GM19328 (cell line): ENCODE measurements around the gene BCL11B.

Source experiments
- ATAC-seq: cut with Tn5 transposase; IDR thresholded peaks from one replicate; pipeline ENCODE4 v1.9.1; 2021; ENCODE audit warnings: mild to moderate bottlenecking, moderate library complexity; ENCODE audit not compliant: unreplicated experiment

BCL11B gene

DNA sequence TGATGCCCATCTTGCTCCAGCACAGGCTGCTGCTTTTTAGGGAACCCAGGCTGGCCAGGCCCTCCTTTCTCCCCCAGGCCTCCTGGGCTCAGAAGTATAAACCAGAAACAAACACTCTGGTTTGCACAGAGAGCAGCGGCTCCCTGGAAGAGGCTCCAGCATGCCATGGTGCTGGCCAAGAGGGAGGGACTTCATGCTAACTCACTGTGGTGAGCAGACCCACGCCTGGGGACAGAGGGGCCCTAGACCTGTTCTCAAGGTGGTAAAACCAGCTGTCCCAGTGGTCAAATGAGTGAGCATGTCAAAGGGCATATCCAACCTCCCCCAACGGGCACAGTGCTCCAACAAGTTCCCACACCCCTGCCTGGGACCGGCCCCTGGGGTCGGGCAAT is 15.5 kb downstream of the BCL11B start:
- no peak for ATAC-seq

DNA sequence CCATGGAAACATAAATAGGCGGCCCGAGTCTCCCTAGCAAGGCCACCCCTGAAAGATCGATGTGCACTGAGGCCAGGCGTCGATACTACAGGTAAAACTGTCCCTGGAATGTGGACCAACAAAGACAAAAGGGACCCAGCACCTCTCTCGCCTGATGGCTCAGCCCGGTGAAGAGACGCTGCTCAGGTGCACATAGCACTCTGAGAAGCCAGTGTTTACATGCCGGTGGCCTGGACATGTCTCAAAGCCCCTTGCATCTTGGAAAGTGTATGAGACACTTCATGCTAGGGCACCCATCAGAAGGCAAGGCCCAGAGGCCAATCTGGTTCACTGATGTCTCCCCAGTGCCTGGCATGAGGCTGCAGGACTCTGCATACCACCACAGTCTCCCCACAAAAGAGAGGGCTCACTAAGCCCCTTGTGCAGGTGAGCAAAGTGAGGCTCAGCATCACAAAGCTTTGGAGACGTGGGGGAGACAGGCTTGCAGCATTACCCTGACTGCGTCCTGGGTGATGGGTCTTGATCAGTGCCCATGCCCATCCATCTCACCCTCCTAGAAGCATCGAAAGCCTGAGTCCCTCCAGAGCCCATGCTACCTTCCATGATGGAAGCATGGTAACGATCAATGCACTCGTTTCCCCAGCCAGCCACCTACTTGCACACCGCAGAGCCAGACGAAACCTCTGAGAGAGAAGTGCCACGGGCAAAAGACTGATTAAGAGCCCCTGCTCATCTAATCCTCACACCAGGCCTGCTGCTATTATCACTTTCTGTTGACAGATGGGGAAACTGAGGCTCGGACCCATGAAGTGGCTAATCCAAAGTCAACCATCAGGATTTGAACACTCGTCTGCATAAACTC is 16.1 kb downstream of the BCL11B start:
- no peak for ATAC-seq

DNA sequence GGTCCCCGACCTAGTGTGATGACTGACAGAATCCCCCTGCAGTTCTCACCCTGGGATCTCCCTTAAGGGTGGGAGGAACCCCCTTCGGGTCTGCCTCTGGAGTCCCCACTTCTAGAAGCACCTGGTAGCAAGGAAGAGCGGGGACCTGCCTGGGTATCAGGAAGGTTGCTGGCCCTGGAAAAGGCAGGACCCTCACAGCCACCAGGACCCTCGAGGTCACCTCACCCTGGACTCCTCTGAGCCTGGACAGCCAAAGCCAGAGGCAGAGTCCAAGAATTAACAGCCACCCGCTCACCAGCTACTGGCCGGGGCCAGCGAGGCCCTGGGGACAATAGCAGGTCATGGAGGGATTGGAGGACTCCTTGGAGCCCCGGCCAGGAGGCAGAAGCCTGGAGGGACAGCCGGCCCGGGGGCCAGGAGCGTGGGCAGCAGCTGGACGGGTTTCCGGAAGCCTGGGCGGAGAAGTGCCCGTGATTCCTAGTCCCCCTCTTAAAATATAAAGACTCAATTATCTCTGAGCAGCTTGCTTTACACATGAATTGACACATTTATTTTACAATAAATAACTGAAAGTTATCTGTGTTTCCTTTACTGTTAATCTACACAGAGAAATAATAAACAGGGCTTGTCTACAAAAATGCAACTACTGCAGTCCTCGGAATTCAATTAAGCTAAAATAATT is 17.5 kb downstream of the BCL11B start:
- ATAC-seq, result no peak

DNA sequence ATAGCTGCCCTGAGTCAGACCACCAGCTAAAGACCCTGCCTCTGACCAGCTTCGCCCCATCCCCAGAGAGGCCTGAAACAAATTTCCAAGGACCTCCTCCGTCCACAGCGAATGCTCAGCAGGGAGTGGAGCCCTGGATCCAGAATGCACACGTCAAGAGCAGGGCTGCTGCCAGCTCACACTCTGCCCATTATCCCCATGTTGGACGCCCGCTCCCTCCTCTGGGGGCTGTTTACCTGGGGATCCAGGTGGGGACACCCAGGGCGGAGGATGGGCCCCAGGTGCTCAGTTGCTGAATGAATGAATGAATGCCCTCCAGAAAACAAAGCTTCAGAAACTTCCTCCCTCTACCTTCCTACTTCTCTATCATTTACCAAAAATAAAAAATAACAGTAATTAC is 18.1 kb downstream of the BCL11B start:
- no peak for ATAC-seq

DNA sequence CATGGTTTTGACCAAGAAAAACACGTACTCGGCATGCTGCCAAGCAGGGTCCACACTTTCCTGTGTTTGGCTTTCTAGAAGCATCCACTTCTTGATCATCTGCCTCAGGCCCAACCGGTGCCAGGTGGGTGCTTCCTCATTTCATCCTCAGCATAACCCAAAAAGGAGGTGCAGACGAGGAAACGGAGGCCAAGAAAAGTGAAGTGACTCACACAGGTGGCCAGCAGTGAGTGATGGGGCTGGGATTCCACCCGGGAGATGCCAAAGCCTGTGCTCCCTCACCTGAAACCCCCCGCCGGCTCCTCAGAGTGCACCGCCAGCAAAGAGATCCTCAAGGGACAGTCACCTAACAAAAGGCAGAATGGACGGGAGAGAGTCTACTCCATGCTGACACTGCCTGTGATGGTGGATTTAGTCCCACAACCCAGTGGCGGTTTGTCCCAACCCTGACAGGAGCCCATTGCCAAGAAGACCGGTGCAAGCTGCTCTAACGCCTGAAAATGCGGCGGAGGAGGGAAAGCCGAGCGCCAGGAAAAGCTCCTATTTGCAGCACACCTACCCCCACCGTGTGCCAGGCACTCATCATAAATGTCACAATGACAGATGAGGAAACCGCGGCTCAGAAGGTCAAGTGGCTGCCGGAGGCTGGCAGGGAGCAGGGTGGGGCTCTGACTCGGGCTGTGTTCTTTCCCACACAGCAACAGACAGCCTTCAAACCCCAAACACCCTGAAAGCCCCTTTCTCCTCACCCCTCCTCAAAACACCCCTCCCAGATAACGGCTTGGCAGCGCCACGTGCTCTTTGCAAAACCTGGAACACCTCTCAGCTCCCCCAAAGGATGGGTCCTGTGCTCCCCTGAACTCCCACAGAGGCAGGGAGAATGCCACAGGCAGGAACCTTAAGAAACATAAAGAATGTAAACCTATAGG is 18.8 kb downstream of the BCL11B start:
- ATAC-seq, result no peak

DNA sequence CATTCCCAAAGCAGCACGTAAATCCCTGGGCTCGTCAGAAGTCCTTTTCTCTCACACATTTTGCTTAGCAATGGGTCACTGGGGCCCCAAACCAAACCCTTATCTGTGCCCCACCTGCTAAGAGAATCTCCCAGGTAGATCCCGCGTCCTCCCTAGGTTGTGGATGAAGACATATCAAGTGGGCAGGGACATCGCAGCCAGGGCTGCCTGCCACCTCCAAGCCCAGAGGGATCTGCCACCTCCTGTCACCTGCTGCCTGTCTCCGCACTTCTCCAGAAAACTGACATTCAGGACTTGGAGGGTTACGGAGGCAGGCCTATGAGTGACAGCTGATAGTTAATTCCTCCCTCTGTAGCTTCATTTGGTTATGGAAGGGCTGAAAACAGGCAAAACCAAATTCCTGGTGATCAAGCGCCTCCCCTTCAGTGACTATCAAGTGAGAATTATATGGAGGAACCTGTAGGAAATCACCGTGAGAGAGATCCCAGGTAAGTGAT is 19.5 kb downstream of the BCL11B start:
- no peak for ATAC-seq

DNA sequence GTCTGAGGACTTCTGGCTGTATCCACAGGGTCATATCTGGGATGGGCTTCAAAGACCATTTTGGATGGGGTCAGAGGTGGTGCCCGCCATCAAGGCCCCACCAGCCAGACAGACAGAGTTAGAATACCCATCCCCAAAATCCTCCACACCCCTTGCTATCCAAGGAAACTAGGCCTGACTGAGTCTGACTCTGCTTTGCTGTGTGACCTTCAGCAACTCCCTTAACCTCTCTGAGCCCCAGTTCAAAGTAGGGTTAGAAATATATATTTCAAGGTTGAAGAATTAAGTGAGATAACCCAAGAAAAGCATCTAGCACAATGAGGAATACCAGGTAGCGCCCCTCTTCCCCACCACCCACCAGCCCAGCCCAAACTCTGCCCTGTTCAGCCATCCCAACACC is 20.3 kb downstream of the BCL11B start:
- no peak for ATAC-seq

DNA sequence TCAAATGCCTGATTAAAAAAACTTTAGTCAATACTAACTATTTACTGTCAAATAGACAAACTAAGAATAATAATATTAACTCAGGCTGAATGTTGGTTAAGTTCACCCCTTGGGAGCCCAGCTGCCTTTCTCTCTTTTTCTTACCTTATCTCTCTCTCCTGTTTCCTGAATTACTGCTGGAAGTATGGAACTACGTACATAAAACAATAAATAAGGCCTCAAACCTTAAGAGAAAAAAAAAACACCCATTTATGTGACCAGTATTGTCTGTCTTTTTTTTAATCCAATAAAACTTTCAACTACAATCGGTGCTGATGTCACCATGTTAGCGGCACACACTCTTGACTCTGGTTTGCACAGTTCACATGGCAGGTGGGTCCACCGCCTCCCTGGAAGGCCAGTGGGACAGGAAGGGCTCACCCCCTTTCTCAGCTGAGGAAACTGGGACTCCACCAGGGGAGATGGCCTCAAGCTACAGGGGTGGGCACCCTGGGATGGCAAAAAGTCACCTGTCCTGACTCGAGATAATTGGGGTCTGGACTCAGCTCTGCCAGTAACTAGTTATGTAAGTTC is 21.3 kb downstream of the BCL11B start:
- no peak for ATAC-seq

DNA sequence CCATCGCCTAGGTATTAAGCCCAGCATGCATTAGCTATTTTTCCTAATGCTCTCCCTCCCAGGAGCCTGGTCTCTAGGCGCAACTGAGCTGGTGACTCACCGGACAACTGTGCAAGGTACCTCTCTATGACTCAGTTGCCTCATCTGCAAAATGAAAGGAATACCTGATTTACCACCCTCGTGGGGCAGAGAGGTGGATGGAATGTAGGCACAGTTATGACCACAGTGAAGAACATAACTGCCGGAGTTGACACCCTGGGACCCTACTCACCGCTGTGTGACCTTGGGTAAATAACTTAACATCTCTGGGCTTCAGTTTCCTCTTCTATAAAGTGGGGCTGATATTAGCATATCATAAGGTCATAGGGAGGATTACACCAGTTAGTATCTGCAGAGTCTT is 22.6 kb downstream of the BCL11B start:
- no peak for ATAC-seq

DNA sequence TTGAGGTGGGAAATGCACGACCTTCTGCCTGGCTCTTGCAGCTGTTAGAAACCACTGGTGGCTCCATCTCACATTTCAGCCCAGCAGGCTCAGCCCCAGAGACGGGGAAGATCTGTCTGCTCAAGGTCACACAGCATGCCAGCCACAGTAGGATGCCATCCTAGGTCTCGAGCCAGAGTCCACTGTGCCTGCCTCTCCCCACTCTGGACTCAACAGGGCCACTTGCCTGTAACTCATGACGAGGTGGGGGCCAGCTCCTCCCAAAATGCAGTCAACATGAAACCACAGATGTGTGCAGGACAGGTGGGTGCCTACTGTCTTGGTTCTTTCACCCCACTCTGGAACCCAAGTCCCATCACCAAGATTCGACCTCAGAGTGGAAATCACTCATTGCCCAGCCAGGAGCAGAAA is 23.2 kb downstream of the BCL11B start:
- no peak for ATAC-seq

DNA sequence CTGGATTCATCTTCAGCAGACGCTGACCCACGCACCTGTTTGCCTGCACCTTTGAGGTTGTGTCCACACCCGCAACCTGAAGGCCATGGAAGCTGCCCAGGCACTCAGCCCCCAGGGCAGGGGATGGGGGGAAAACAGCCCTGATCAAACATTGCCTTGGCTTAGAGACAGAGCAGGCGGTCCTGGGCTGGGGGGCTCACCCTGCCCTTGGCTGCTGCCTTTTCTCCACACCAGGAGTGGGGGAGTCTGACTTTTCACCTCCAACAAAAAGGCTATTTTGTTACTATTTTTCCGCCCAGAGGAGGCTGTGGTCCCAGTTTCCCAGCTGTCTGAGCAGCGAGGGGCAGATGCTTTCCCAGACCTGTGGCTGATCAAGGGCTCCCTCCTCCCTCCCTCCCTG is 24.2 kb downstream of the BCL11B start:
- no peak for ATAC-seq

DNA sequence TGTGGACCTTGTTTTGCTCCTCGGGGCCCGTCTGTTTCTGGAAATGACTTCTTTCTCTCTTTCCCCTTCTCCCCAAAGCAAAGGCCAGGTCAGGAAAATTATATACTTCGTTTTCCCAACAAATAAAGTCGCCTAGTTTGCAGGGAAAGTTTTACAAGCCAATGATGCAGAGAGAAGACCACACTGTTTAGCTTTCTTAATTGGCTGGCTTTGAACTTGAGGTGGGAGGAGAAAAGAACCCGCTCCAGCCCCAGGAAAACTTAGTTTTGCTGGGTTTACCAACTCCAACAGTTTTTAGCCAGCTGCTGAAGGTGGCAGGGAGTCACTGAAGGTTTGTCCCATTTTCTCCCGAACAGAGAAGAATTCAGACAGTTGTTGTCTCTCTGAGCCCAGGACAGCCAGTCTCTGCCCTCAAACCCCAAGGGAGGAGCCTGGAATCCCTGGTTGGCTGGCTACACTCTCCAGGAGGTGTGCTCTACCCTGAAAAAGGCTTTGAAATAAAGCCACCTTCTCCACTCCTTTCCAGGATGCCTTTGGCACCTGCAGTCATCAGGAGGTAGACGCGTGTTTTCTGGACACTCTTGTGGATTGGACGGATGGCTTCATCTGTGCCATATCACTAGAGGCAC is 24.8 kb downstream of the BCL11B start:
- no peak for ATAC-seq

DNA sequence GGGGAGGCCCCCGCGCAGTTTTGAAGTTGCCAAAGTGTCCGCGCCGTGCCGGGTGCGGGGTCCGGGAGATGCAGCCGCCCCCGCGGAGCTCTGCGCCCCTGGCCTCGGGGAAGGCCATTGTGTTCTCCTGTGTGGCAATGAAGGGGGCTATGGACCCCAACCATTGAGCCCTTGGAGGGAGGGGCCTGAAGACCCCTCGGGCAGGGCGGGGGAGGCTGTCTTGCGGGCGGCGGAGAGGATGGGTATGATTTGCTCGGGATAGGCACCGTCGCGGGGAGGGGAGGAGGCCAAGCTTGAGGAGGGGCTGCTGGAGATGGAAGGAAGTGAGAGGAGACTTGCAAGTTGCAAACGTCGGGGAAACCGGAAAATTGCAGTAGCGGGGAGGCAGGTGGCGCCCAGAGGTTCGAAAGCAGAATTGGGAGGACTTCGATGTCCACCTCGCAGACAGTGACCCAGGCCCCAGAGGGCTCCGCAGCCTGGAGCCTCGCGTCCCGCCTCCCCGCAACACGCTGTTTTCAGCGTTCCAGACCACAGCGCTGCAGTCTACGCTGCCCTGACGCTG is 25.4 kb downstream of the BCL11B start:
- no peak for ATAC-seq

DNA sequence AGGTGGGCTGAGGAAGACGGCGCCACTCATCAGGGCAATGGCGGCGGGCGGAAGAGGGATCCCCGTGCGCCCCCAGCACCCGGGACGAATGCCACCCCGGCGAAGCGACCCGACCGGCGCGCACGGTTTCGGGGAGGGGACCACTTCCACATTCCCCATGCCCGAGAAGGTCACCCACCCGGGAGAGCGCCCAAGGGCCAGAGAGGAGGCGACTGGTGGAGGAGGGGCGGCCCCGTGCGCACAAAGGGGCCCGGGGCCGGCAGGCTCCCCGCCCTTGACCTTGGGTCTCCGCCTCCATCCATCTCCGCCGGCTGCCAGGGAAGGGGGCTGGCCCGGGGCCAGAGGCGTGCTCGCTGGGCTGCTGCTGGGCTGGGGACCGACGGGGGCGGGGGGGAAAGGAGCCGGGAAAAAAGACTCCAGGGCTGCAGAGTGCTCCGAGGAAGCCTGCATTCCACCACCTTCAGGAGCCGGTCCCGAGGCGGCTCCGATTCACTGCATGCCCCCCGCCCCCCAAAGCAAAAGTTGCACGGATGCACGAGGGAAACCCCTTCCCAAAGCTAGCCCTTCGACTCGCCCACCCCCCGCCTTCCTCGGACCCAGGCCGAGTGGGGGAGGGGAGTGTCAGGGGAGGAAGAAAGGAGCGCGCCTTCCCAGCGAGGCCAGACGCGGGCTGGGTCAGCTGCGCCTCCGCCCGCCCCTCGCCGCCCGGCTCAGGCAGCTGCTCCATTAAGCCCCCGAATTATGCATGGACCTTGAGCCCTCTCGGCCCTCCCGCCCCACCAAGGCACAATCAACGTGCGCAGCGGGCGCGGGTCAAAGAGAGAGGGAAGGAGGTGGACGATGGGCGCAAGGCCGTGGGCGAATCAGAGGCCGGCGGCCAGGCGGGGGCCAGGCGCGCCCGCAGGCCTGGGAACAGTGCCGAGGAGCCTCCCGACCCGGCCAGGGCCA is 26.2 kb downstream of the BCL11B start:
- ATAC-seq, result no peak

DNA sequence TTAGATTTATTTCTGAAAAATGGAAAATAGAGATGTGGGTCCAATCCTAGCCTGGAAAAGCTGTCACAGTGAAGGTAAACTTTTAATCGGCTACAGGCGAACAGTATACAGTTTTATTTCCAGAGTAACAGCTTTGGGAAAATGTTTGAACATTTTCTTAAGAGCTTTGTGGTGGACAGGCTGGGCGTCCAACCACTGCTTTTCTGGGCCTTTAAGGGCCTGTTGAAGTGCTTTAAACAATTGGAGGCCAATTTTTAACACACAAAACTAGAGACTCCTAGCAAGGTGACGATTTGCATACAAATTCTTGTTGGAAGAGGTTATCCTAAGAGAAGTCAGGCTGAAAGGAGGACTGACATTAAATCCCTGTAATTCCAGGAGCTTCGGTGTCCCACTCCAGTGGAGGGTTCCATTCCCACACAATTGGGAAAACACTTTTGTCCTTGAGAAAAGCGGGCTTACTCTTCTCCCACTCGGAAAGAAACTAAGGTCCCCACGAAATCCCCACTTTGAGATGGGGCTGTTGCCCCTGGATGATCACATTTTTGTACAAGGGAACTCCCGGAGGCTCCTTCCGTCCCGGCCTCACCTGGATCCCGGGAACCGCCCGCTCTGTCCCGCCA is 26.9 kb downstream of the BCL11B start:
- ATAC-seq, result no peak

DNA sequence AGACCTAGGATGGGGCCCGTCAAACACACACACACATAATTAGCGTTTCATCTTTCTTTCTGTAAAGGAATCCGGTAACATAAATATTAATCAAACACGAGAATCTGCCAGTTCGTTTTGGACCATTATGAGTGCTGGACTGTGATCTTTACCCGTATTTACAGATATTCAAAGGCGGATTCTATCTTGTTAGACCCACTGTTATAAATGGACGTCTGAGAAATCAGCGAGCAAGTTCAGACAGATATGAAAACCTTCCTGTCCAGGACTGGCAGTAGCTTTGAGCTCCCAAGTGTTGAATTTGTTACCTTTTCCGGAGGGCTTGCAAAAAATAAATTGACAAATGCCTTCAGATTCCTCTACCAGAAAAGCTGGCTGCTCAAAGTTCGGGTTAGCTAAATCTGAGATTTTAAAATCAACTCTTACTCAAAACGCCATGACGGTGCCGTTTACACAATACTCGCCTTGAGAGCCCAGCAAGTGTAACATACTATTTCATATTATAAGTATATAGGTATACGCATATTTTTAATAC is 27.6 kb downstream of the BCL11B start:
- no peak for ATAC-seq

DNA sequence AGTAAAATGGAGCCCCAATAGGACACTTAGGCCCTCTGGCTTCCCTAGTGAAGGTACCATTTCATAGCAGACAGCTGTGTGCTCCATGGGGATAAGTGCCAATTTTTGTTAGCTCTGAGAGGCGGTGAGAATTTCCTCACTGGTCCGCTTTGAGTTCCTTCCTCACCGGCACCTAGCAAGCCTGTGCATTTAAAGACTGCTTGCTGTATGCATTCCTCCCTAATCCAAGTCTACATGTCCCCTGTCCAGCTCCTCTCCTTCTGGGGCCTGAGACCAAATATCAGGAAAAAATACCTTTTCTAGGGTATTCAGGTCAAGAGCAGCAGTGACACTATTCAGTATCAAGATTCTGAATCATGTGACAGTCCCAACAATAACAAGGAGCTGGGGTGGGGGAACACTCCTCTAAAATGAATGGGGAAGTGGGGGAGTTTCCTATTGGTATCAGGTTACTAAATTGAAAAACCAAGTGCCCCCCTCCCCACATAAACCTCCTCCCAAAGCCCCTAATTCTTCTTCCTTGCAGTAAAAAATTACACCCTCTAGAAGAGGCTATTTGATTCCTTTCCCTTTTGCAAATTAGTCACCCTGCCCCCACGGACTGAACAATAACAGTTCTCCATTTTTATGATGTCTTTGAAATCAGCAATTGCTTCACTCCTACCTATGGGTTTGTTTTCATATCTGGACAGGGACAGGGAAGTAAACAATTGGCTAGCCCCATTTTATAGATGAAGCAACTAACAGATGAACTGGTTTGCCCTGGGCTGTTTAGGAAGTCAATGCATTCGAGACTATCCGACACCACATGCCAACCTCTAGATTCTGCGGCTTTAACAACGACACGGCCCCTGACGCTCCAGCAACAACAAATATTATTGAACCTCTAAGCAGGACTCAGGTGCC is 28.9 kb downstream of the BCL11B start:
- ATAC-seq, result no peak
